Hepatocyte (in vitro differentiated cells): ENCODE results near the gene CDH4.

ENCODE experiments used
- EZH2 ChIP-seq: fragments of 200-600 bp; sonication (generic); IDR thresholded peaks from 2 replicates; pipeline ENCODE4 v1.6.1; 2016; ENCODE audit warnings: antibody characterized with exemption, mild to moderate bottlenecking, borderline replicate concordance
- EZH2phosphoT487 ChIP-seq: fragments of 200-600 bp; sonication (generic); IDR thresholded peaks from one replicate; pipeline ENCODE4 v1.6.1; 2018; ENCODE audit warnings: antibody characterized with exemption, mild to moderate bottlenecking, low read depth, moderate library complexity; ENCODE audit not compliant: unreplicated experiment, severe bottlenecking
- TF ChIP-seq, protein P1 (sequence below): fragments of 200-600 bp; sonication (generic); IDR thresholded peaks from 2 replicates; pipeline ENCODE4 v1.5.1; 2016; ENCODE audit warnings: antibody characterized with exemption, mild to moderate bottlenecking; ENCODE audit not compliant: poor library complexity

DNA sequence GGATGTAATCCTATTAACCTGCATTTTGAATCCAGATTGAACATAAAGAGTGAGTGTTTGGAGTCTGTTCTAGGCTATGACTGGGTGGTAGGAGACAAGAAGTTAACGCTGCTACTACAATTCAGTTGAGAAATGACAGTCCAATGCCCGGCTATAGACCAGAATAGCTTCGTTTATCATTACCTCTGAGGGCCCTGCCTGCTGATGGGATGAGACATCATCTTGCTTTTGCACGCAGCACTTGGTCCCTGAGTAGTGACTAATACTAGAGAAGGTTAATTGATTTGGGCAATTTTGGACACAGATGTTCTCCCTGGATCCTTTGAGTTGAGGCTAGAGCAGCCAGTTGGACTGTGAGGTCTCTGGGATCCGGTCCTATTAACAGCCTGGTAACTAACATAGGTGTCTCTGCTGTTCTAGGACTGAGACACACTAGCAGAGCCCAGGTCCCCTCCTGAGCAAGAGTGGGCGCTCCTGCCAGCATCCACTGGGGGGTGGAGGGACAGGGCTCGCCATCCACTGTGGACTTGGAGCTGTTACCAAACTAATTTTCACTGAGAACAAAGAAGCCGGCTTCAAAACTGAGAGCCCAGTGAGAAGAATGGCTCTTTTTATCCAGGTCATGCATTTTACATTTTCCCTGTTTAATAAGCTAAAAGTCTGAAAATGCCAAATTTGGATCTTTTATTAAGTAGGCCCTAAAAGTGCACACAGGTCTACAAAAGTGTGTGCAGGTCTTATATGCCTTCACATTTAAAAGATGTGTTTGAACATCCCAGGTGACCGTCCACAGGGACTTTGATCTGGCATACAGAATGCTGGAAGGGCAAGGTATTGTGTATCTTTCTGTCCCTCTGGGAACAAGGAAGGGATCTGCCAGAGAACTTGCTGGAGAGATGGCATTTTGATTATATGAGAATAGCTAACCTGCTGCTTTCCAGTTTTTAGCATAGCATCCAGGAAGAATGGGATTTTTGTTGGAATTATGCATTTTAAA is 212.5 kb downstream of the CDH4 start:
- TF ChIP-seq, protein P1, sequence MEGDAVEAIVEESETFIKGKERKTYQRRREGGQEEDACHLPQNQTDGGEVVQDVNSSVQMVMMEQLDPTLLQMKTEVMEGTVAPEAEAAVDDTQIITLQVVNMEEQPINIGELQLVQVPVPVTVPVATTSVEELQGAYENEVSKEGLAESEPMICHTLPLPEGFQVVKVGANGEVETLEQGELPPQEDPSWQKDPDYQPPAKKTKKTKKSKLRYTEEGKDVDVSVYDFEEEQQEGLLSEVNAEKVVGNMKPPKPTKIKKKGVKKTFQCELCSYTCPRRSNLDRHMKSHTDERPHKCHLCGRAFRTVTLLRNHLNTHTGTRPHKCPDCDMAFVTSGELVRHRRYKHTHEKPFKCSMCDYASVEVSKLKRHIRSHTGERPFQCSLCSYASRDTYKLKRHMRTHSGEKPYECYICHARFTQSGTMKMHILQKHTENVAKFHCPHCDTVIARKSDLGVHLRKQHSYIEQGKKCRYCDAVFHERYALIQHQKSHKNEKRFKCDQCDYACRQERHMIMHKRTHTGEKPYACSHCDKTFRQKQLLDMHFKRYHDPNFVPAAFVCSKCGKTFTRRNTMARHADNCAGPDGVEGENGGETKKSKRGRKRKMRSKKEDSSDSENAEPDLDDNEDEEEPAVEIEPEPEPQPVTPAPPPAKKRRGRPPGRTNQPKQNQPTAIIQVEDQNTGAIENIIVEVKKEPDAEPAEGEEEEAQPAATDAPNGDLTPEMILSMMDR: no peak
- TF ChIP-seq EZH2 (no peak), EZH2phosphoT487 (no peak)
